IPS-11a (cell line): ENCODE results near the gene ZC3H14.
"Not testable (repeated sequence)": the region's sequence is repeated elsewhere in the genome, so short reads cannot be mapped to it uniquely, and the experiment has no call there.

ENCODE experiments used
- H3K4me3 ChIP-seq: one replicate; pipeline ENCODE4 v1.5.1; 2013; ENCODE audit warnings: low read depth, low read length, control low read depth

ZC3H14 gene, protein sequence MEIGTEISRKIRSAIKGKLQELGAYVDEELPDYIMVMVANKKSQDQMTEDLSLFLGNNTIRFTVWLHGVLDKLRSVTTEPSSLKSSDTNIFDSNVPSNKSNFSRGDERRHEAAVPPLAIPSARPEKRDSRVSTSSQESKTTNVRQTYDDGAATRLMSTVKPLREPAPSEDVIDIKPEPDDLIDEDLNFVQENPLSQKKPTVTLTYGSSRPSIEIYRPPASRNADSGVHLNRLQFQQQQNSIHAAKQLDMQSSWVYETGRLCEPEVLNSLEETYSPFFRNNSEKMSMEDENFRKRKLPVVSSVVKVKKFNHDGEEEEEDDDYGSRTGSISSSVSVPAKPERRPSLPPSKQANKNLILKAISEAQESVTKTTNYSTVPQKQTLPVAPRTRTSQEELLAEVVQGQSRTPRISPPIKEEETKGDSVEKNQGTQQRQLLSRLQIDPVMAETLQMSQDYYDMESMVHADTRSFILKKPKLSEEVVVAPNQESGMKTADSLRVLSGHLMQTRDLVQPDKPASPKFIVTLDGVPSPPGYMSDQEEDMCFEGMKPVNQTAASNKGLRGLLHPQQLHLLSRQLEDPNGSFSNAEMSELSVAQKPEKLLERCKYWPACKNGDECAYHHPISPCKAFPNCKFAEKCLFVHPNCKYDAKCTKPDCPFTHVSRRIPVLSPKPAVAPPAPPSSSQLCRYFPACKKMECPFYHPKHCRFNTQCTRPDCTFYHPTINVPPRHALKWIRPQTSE

DNA sequence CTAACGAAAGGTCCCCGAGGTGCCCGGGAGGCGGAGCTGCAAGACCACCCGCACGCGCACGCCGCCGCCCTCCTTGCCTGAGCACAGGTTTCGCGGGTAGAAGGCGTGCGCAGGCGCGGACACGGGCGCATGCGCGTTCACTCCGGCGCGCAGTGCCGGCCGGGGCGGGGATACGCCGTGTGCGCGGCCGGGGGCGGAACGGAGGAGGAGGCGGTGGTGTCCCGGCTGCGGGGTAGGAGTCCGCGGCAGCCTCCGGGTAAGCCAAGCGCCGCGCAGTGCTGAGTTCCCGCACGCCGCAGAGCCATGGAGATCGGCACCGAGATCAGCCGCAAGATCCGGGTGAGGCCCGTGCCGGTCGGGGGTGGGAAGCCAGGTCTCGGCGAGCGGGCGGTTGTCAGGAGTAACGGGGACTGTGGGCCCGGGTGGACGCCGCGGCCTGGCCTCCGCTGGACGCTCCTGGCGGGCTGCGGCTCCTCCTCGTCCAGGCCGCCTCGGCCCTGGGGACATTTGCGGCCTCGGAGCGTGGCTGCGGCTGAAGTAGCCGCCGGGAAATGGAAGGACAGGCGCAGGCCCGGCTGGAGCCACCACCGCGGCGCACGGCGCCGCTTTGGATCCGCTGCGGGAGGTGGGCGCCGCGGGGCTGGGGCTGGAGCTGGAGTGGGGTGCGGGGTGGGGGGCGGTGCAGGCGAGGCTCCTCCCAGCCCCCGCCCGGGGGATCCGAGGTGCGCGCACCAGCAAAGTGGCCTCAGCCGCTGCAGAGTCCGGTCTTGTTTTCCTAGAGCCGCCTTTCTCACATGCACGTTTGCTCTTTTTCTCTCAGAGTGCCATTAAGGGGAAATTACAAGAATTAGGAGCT is at the start of gene ZC3H14:
ZC3H14 (plus strand) TSS at position 207 of the 856 bp plus-strand sequence; CDS start at position 304, 97 bp downstream.
- H3K4me3 ChIP-seq = peak within 1 kb of the TSS; percentile 90

DNA sequence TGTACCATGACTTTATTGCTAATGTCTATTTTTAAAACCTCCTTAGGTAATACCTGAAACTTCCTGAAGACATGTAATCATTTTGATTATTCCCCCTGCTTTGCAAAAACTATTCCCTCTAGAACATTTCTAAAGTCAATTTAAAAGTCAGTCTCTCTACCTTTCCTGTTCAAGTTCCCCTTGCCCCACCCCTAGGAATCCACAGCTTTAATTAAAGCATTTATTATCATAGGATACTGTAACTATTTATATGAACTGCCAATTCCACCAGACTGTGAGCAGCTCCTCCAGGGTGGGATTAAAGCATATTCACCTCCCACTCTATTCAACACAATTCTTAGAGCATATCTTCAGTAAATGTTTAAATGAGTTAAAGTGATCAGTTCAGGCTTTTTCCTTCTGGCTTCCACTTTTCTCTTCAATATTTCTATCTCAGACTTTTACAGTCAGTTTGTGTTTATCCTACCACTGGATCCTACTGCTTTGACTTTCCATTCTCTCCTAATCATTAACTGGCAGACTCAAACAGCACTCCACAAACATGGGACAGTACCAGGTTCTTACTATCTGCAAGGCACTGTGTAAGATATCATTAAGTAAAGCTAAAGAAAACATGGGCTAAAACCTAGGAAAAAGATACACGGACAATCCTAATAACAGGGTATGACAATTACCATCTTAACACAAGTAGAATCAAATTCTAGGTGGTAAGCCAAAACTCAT is 47.2 kb upstream of the ZC3H14 start:
- no peak overlapping the region for H3K4me3 ChIP-seq

DNA sequence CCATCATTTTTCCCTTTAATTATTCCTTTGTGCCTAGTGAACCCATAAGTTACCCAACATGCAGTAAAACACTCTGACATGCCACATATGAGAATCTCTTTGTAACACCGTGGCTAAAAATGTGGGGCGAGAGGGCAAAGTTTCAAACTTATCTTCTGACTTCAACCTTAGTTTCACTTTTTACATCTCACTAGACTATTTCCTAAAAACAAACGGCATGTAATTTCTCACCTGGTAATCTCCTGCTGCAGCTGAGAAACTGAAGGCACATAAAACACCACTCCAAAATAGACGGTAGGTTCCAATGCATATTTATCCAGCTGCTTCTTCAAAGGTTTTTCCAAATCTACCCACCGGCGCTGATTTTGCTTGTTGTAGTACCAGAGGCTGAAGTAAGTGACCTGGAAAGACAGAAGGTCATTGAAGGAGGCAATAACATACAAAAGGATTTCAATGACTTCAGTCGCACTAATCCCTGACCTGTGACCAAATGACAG is 45.9 kb upstream of the ZC3H14 start:
- H3K4me3 ChIP-seq = no peak overlapping the region

DNA sequence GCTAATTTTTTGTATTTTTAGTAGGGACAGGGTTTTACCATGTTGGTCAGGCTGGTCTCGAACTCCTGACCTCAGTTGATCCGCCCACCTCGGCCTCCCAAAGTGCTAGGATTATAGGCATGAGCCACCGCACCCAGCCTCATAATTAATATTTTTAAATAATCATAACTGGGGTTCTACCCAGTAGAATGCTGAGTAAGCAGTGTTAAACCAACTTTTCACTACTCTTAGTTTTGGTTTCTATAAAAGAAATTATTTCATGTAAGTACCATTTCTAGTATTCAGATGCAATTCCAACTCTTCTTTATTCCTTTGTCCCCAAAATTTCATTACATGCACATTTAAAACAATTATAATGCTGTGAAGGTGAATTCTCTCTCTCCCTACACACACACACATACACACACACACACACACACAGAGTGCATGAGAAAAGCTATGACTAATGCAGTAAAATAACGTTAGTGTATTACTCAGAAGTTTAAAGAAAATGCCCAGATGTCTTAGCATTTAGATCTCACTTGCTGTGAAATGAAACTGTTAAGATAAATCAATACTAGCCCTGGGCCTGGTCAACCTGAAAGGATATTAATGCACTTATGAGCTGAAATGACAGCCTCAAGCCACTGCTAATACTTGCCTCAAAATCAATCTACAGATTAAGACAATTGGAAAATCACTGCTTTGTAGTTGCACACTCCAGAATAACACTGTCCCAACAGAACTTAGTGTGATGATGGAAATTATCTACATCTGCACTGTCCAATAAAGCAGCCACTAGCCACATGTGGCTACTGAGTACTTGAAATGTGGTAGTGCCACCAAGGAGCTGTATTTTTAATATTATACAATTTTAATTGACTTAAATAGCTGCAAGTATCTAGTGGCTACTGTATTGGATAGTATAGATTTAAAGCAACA is 44.0 kb upstream of the ZC3H14 start:
- H3K4me3 ChIP-seq = no peak overlapping the region

DNA sequence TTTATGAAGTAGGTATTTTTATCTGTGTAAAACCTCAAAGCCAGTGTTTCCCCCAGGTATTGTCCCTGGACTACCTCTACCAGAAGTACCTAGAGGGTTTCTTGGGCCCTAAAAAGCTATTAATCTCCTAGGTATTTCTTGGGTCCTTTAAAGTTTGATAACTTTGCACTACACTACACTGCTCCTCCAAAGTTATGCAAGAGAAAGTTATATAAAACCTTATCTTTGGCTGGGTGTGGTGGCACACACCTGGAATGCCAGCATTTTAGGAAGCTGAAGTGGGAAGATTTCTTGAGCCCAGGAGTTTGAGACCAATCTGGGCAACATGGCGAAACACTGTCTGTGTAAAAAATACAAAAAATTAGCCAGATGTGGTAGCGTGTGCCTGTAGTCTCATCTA is 42.9 kb upstream of the ZC3H14 start:
- H3K4me3 ChIP-seq = no peak overlapping the region

DNA sequence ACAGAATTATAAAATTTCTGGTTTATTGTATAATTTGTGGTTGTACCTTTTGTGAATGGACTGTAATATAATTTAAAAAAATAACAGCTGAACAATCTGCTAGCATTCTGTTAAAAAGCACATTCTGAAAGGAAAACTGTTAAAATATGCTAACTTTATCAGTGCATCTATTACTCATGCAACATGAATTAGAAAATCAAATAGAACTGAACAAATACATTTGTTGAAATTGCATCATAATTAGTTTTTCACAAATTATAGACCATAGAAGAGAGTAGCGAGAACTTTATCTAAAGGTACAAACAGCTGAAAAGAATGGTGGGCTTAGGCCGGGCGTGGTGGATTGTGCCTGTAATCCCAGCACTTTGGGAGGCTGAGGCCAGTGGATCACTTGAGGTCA is 41.0 kb upstream of the ZC3H14 start:
- no peak overlapping the region for H3K4me3 ChIP-seq

DNA sequence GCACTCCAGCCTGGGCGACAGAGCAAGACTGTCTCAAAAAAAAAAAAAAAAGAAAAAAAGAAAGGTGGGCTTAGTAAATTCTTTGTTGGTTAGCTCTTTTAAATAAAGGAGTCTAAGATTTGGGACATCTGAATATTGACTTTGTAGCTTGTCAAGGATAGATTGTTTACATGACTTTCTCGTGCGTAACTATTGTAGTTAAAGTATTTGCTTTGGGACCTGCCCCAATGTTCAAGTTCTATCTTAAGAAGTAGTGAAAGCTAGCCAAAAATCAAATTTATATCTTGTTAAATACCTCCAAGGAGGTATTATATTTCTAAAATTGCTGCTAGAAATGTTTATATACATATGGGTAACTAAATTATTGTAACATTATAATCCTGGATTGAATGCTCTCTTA is 40.4 kb upstream of the ZC3H14 start:
- no peak overlapping the region for H3K4me3 ChIP-seq

DNA sequence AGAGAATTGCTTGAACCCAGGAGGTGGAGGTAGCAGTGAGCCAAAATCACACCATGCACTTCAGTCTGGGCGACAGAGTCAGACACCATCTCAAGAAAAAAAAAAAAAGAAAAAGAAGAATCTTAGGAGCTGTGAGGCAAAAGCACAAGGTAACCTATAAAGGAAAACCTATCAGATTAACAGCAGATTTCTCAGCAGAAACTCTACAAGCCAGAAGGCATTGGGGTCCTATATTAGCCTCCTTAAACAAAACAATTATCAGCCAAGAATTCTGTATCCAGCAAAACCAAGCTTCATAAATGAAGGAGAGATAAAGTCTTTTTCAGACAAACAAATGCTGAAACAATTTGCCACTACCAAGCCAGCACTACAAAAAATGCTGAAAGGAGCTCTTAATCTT is 32.9 kb upstream of the ZC3H14 start:
- not testable (repeated sequence) for H3K4me3 ChIP-seq

DNA sequence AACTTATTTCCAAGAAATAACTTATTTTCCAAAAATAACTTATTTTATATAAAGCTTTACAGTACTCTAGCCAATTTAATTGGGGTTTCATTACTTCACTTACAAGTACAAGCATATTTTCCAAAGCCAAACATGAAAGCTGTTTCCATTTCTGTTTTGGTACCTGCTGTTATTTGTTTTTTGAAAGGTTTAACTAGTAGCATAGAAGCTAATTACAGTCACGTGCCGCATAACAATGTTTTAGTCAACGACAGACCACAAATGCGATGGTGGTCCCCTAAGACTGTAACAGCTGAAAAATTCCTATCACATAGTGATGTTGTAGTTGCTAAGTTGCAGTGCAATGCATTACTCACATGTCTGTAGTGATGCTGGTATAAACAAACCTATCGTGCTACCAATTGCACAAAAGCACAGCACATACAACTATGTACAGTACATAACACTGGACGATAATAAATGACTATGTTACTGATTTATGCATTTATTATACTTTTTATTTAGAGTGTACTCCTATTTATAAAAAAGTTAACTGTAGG is 29.7 kb upstream of the ZC3H14 start:
- no peak overlapping the region for H3K4me3 ChIP-seq

DNA sequence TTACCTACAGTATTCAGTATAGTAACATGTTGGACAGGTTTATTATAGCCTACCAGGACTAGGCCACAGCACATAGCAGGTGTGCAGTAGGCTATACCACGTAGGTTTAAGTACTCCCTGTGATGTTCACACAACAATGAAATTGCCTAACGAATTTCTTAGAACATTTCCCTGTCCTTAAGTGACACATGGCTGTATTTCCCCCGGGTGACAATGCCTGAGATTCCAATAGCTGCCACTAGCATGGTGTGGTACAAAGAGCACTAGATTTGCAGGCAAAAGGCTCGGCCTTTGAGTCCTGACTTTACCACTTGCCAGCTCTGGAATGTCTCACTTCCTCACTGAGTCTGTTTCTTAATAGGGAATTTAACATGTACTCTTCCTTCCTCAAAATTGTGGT is 27.7 kb upstream of the ZC3H14 start:
- H3K4me3 ChIP-seq = no peak overlapping the region

DNA sequence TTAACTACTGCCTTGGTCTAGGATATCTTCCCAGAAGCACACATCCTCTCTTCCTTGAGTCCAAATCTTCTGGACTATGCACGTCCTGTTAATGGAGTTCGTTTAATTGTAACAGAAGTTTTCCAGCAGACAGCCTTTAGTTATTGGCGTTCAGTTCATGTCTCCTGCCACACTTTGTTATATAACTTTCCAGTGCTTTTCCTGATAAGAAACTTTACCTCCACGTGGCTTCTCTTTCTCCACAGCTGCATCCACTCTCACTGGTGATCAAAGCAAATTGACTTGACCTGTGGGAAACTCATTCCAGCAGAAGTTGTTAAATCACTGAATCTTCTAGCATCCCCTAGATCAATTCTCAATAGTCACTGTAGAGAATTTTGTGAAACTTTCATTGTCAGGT is 27.0 kb upstream of the ZC3H14 start:
- H3K4me3 ChIP-seq = no peak overlapping the region

DNA sequence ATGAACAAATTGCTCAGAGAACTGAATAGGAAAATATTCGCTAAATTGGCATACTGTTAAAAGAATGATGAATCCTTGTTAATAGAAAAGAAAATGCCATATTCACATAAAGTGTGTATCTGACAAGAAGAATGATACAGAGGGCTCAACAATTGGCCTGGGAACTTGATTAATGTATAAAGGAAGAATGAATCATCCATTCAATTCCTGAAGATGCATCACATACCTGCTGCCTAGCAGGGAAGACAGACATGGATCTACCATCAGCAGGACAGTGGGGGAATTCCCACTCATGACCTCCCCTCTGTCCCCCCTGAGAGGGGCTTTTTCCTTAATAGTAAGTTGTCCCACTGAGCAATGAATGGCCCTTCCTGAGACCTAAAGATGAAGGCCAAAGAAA is 21.5 kb upstream of the ZC3H14 start:
- no peak overlapping the region for H3K4me3 ChIP-seq

DNA sequence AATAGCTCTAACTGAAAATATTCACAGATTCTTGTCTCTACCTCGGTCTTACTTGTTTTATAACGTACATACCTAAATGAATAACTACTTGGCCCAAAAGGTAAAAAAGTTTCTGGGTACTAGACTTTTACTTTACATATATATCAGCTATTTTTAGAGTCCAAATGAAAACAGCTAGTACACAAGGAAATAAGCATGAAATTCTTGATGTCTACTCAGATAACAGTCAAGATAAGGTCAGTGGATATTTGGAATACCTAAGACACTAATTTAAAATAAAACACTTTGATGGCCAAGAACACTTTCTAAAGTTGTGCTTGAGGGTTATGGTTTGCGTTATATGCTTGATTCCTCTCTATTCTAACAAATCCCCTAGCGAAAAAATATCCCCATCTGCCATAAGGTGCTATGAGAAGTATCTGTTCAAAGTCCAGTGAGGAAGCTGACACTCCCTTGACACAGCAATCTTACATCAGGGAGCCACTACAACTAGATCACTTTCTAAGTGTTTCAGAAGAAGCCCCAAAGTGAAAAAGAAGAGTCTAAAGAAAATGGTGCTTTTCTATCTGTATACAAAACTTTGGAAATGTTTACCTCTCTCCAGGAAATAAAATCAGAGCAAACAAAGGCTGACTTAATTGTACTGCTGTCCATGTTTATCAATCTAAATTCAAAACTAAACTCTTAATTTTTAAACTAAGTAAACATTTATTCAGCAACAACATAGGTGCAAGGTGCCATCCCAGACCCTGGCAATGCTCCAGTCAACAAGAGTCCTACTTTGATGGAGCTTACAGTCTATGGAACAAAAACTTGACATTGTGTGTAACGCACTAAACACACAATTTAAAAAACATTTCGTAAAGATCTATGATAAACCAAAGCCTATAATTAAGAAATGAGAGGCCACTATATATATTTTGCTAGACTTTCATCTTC is 19.7 kb upstream of the ZC3H14 start:
- H3K4me3 ChIP-seq = no peak overlapping the region

DNA sequence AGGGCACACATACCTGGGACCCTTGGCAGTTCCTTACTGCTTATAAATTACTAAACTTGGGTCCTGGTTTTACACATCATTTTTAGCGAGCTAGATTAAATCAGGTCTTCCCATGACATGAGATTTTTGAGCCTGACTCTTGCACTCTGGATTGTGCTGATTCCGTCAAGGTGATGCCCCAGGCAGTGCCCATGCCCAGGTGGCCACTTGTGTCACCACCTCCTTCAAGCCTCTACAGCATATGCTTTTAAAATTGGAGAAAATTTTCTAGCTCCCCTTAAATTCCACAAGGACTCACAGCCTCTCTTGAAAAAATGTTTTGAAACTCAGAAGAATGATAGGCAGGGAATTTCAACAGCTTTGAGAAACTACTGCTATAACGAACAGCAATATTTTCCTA is 17.6 kb upstream of the ZC3H14 start:
- no peak overlapping the region for H3K4me3 ChIP-seq

DNA sequence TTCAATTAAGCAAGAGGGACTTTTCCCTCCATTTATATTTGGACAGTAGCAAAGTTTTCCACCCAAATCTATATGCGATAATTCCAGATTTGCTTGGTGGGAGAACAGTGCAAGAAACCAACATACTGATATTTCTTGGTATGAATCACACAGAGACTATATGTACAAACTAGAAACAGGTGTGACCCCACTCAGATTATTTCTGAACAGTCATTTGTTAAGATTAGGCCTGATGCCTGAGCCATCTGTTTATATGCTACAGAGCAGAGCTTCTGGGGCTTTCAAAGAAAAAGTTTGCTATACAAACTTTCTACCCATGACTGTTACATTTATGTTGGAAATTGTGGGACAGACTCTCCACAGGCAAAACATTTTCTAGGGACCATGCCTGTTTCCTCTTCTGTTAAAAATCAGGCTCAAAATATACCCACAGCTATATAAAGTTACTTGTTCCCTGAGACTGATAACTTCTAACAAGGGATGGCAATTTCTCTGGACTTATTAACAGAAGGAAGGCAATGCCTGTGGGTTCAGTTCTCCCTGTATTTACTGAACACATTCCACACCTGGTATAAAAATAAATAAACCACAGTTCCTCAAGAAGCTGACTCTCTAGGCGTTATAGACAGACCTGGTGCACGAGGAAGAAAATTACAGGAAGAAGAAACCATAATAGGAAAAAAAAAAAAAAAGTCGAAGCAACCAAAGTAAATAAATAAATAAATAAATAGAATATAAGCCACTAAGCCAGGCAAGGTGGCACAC is 16.0 kb upstream of the ZC3H14 start:
- no peak overlapping the region for H3K4me3 ChIP-seq

DNA sequence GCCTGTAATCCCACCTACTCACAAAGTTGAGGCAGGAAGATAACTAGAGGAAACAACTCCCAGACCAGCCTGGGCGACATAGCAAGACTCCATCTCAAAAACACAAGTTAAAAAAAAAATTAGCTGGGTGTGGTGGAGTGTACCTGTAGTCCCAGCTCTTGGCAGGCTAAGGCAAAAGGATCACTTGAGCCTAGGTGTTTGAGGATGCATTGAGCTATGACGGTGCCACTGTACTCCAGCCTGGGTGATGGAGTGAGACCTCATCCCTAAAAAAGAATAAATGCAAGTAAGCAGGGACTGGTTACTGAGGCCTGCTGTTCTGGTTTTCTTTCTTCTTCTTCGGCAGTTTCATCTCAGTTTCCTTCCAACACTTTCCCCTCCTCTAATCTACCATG is 15.5 kb upstream of the ZC3H14 start:
- no peak overlapping the region for H3K4me3 ChIP-seq

DNA sequence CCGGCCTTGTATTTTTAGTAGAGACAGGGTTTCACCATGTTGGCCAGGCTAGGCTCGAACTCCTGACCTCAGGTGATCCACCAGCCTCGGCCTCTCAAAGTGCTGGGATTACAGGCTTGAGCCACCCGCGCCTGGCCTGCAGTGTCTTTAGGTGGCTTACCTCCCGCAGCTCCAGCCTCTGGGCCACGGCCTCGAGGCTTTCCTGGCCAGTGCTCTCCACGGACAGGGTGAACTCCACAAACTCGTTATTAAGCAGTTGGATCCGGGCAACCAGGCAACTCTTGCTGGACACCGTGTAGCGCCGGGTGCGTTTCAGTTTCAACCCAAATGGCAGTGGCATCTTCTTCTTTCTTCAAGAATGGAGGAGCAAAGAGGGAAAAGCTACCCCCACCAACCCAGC is 12.8 kb upstream of the ZC3H14 start:
- H3K4me3 ChIP-seq = no peak overlapping the region
